K562 (cell line): ENCODE results near the gene IQGAP3. TPM values are rescaled to one million over a fixed set of nuclear protein-coding genes. Genes with fewer than 3 reads are reported as not detected.

ENCODE experiments used
- ELF1 ChIP-seq: fragments of 200-800 bp; sonication (Bioruptor generic); IDR thresholded peaks from 2 replicates; pipeline ENCODE4 v1.6.1; 2016; ENCODE audit warnings: missing genetic modification characterization, missing compliant biosample characterization
- ESRRB ChIP-seq: fragments of 250-450 bp; sonication (Bioruptor Pico); IDR thresholded peaks from 2 replicates; pipeline ENCODE4 v1.5.0; 2020; ENCODE audit warnings: mild to moderate bottlenecking, moderate library complexity, borderline replicate concordance
- FOXK1 ChIP-seq: sonication (generic); formaldehyde crosslinking; IDR thresholded peaks from 2 replicates; pipeline ENCODE4 v1.8.0; 2022; ENCODE audit warnings: missing genetic modification reagents, mild to moderate bottlenecking, borderline replicate concordance
- GABPB1 ChIP-seq: sonication (generic); formaldehyde crosslinking; IDR thresholded peaks from 2 replicates; pipeline ENCODE4 v1.8.0; 2022; ENCODE audit warnings: mild to moderate bottlenecking, missing genetic modification reagents
- GTF2E2 ChIP-seq: fragments of 200-800 bp; sonication (Bioruptor generic); IDR thresholded peaks from 2 replicates; pipeline ENCODE4 v1.6.1; 2016; ENCODE audit warnings: missing genetic modification characterization, missing compliant biosample characterization
- ILF3 ChIP-seq: fragments of 450-650 bp; IDR thresholded peaks from 2 replicates; pipeline ENCODE4 v1.6.1; 2018; ENCODE audit warnings: antibody characterized with exemption, mild to moderate bottlenecking, moderate library complexity, borderline replicate concordance
- L3MBTL2 ChIP-seq: fragments of 450-650 bp; IDR thresholded peaks from 2 replicates; pipeline ENCODE4 v1.6.1; 2016; ENCODE audit warnings: mild to moderate bottlenecking, moderate library complexity
- POLR2A ChIP-seq: fragments of 450-650 bp; conservative IDR thresholded peaks from 2 replicates; pipeline ENCODE4 v1.6.1; 2016
- POLR2AphosphoS5 ChIP-seq: IDR thresholded peaks from 2 replicates; pipeline ENCODE4 v1.6.1; 2011; ENCODE audit warnings: mild to moderate bottlenecking, low read depth, low read length, moderate library complexity; ENCODE audit not compliant: control insufficient read depth, insufficient read depth
- STAT5B ChIP-seq: fragments of 250-450 bp; sonication (Bioruptor Pico); IDR thresholded peaks from 2 replicates; pipeline ENCODE4 v1.8.0; 2021; ENCODE audit warnings: mild to moderate bottlenecking, inconsistent platforms
- YY1 ChIP-seq, 3 experiments: IDR thresholded peaks; 2 replicates each; pipeline ENCODE4 v1.6.1; 2011; ENCODE audit warnings: low read length in 2 of 3, mild to moderate bottlenecking in 2 of 3, moderate library complexity in 2 of 3, borderline replicate concordance in 1 of 3, control low read depth in 1 of 3, low read depth in 1 of 3; ENCODE audit not compliant: insufficient read depth in 3 of 3, insufficient replicate concordance in 2 of 3, control insufficient read depth in 1 of 3, insufficient read length in 1 of 3; ENCODE audit errors: extremely low read depth in 1 of 3
- ZKSCAN8 ChIP-seq: fragments of 200-800 bp; sonication (Bioruptor generic); IDR thresholded peaks from 2 replicates; pipeline ENCODE4 v1.6.1; 2016; ENCODE audit warnings: missing genetic modification characterization, missing compliant biosample characterization
- ZNF584 ChIP-seq: fragments of 200-800 bp; sonication (Bioruptor generic); IDR thresholded peaks from 2 replicates; pipeline ENCODE4 v1.6.1; 2016; ENCODE audit warnings: low read depth, mild to moderate bottlenecking, missing genetic modification characterization, missing compliant biosample characterization
- polyA plus RNA-seq, 8 experiments: library from polyadenylated mRNA; depleted of rRNA in 4 of 8; stranded (reverse) in 5 of 8; unstranded in 3 of 8; fragments of >200 nt; fragmentation: Nextera tagmentation in 2 of 8; fragmentation: Illumina TruSeq in 1 of 8; extraction: Ambion mirVana in 2 of 8; extraction: Trizol in 1 of 8; gene quantifications; 2 replicates each; pipeline versions ENCODE4 v1.2.1 to v1.2.3, GENCODE V29; 2011 to 2014; ENCODE audit warnings: inconsistent platforms in 1 of 8, missing spikeins in 1 of 8
- total RNA-seq, 7 experiments: library from RNA; depleted of rRNA in 6 of 7; stranded (reverse); fragments of >200 nt in 6 of 7; fragmentation: Illumina TruSeq in 2 of 7; extraction: Trizol in 2 of 7; gene quantifications; 2 replicates each; pipeline versions ENCODE4 v1.2.1 to v1.2.3, GENCODE V29; 2011 to 2021; ENCODE audit warnings: low replicate concordance in 1 of 7
- TF ChIP-seq, protein P1 (sequence below): fragments of 250-450 bp; sonication (Bioruptor Pico); IDR thresholded peaks from 2 replicates; pipeline ENCODE4 v1.4.0; 2020; ENCODE audit warnings: mild to moderate bottlenecking
- TF ChIP-seq, protein P2 (sequence below): sonication (generic); formaldehyde crosslinking; IDR thresholded peaks from 2 replicates; pipeline ENCODE4 v1.8.1; 2023; ENCODE audit warnings: mild to moderate bottlenecking, missing genetic modification reagents
- TF ChIP-seq, protein P3 (sequence below): fragments of 200-800 bp; sonication (Bioruptor generic); IDR thresholded peaks from 2 replicates; pipeline ENCODE4 v1.6.1; 2017; ENCODE audit warnings: missing genetic modification characterization, missing compliant biosample characterization
- TF ChIP-seq, protein P4 (sequence below), 2 experiments: fragments of 450-650 bp in 1 of 2; IDR thresholded peaks; 2 replicates each; pipeline ENCODE4 v1.6.1; 2011 to 2017; ENCODE audit warnings: low read depth in 2 of 2, antibody characterized with exemption in 1 of 2, borderline replicate concordance in 1 of 2, low read length in 1 of 2, mild to moderate bottlenecking in 1 of 2, mixed read lengths in 1 of 2; ENCODE audit not compliant: control insufficient read depth in 1 of 2

IQGAP3 gene
- total and polyA plus RNA-seq, 9 of the 15 experiments (the other 6 are each of a cell fraction or from before 2014, with no cell fraction given): 1.4 to 16.6 (median 11.9) TPM

DNA sequence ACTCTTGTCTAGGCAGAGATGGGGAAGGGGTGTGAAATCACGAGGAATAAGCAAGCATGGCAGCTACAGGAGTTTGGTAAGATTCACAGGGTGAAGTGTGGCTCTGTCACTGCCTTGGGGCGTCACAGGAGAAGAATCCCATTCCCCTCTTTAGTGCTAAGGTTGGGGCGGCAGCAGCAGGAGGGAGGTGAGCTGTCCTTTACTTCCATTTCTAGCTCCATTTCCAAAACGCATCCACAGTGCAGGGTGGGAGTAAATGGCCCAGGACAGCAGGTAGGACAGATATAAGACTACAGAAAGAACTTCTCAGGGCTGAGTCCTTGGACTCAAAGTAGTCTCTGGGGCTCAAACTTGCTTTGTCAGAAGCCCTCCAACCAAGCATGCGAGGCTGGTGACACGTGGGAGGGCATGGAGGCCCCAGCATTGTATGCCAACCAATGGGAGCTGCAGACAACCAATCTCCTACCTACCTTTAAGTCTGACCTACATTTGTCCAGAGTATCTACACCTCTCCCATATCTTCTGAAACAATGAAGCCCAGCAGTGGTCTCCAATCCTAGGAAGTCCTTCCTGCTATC lies 80.3 kb downstream of the IQGAP3 start (continued):
- no peak for TF ChIP-seq STAT5B (CRISPR knock-in tag)
- TF ChIP-seq ILF3: no peak
- TF ChIP-seq ZNF584 (CRISPR knock-in tag): no peak
- no peak for TF ChIP-seq FOXK1 (CRISPR knock-in tag)
- TF ChIP-seq, protein P1, sequence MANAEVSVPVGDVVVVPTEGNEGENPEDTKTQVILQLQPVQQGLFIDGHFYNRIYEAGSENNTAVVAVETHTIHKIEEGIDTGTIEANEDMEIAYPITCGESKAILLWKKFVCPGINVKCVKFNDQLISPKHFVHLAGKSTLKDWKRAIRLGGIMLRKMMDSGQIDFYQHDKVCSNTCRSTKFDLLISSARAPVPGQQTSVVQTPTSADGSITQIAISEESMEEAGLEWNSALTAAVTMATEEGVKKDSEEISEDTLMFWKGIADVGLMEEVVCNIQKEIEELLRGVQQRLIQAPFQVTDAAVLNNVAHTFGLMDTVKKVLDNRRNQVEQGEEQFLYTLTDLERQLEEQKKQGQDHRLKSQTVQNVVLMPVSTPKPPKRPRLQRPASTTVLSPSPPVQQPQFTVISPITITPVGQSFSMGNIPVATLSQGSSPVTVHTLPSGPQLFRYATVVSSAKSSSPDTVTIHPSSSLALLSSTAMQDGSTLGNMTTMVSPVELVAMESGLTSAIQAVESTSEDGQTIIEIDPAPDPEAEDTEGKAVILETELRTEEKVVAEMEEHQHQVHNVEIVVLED (CRISPR knock-in tag): no peak
- TF ChIP-seq, protein P2, sequence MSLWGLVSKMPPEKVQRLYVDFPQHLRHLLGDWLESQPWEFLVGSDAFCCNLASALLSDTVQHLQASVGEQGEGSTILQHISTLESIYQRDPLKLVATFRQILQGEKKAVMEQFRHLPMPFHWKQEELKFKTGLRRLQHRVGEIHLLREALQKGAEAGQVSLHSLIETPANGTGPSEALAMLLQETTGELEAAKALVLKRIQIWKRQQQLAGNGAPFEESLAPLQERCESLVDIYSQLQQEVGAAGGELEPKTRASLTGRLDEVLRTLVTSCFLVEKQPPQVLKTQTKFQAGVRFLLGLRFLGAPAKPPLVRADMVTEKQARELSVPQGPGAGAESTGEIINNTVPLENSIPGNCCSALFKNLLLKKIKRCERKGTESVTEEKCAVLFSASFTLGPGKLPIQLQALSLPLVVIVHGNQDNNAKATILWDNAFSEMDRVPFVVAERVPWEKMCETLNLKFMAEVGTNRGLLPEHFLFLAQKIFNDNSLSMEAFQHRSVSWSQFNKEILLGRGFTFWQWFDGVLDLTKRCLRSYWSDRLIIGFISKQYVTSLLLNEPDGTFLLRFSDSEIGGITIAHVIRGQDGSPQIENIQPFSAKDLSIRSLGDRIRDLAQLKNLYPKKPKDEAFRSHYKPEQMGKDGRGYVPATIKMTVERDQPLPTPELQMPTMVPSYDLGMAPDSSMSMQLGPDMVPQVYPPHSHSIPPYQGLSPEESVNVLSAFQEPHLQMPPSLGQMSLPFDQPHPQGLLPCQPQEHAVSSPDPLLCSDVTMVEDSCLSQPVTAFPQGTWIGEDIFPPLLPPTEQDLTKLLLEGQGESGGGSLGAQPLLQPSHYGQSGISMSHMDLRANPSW (CRISPR knock-in tag): peak; percentile 31; the same call in 1 of the 2 replicates
- no peak for TF ChIP-seq ELF1 (tag)
- peak; percentile 78 for TF ChIP-seq POLR2AphosphoS5
- TF ChIP-seq POLR2A: peak; percentile 77
- TF ChIP-seq, protein P3, sequence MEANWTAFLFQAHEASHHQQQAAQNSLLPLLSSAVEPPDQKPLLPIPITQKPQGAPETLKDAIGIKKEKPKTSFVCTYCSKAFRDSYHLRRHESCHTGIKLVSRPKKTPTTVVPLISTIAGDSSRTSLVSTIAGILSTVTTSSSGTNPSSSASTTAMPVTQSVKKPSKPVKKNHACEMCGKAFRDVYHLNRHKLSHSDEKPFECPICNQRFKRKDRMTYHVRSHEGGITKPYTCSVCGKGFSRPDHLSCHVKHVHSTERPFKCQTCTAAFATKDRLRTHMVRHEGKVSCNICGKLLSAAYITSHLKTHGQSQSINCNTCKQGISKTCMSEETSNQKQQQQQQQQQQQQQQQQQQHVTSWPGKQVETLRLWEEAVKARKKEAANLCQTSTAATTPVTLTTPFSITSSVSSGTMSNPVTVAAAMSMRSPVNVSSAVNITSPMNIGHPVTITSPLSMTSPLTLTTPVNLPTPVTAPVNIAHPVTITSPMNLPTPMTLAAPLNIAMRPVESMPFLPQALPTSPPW (CRISPR knock-in tag): no peak
- TF ChIP-seq, protein P4, sequence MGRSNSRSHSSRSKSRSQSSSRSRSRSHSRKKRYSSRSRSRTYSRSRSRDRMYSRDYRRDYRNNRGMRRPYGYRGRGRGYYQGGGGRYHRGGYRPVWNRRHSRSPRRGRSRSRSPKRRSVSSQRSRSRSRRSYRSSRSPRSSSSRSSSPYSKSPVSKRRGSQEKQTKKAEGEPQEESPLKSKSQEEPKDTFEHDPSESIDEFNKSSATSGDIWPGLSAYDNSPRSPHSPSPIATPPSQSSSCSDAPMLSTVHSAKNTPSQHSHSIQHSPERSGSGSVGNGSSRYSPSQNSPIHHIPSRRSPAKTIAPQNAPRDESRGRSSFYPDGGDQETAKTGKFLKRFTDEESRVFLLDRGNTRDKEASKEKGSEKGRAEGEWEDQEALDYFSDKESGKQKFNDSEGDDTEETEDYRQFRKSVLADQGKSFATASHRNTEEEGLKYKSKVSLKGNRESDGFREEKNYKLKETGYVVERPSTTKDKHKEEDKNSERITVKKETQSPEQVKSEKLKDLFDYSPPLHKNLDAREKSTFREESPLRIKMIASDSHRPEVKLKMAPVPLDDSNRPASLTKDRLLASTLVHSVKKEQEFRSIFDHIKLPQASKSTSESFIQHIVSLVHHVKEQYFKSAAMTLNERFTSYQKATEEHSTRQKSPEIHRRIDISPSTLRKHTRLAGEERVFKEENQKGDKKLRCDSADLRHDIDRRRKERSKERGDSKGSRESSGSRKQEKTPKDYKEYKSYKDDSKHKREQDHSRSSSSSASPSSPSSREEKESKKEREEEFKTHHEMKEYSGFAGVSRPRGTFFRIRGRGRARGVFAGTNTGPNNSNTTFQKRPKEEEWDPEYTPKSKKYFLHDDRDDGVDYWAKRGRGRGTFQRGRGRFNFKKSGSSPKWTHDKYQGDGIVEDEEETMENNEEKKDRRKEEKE (IDR thresholded peaks at IDR 0.05; ENCODE audit: borderline replicate concordance in 1 of 2, control insufficient read depth in 1 of 2, low read depth in 2 of 2, low read length in 1 of 2): peak in 1 of 2 experiments; percentile 78; a peak in 1 of 4 replicates
- TF ChIP-seq ZKSCAN8 (CRISPR knock-in tag): 0 out of 2 replicates have a peak, but pooled peaks have one; percentile 5
- TF ChIP-seq YY1 (IDR thresholded peaks at IDR 0.05; ENCODE audit: borderline replicate concordance in 1 of 3, control insufficient read depth in 1 of 3, extremely low read depth in 1 of 3, insufficient read depth in 3 of 3, insufficient read length in 1 of 3, insufficient replicate concordance in 2 of 3, low read depth in 1 of 3, low read length in 2 of 3): peak in 1 of 3 experiments; percentile 31
- TF ChIP-seq GTF2E2 (tag): peak; percentile 59; the same call in 1 of the 2 replicates
- TF ChIP-seq L3MBTL2: 0 out of 2 replicates have a peak, but pooled peaks have one; percentile 12
- TF ChIP-seq ESRRB (CRISPR knock-in tag): peak; percentile 50; the same call in 1 of the 2 replicates
- TF ChIP-seq GABPB1 (CRISPR knock-in tag): 0 out of 2 replicates have a peak, but pooled peaks have one; percentile 23
